ENCODE measurements around the gene MACROD2.

The MACROD2 gene

GRCh38 chr20:15838466-15838865 lies 1843.2 kb downstream of the MACROD2 start:
- DNase-seq (ENCODE audit: extremely low read depth, low read depth), result no peak
- TF ChIP-seq, protein P1, sequence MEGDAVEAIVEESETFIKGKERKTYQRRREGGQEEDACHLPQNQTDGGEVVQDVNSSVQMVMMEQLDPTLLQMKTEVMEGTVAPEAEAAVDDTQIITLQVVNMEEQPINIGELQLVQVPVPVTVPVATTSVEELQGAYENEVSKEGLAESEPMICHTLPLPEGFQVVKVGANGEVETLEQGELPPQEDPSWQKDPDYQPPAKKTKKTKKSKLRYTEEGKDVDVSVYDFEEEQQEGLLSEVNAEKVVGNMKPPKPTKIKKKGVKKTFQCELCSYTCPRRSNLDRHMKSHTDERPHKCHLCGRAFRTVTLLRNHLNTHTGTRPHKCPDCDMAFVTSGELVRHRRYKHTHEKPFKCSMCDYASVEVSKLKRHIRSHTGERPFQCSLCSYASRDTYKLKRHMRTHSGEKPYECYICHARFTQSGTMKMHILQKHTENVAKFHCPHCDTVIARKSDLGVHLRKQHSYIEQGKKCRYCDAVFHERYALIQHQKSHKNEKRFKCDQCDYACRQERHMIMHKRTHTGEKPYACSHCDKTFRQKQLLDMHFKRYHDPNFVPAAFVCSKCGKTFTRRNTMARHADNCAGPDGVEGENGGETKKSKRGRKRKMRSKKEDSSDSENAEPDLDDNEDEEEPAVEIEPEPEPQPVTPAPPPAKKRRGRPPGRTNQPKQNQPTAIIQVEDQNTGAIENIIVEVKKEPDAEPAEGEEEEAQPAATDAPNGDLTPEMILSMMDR (IDR thresholded peaks at IDR 0.05; ENCODE audit: low read depth, low read length, missing control alignments), result no peak
- no peak overlapping the region for H3K4me3 ChIP-seq (replicated peaks; ENCODE audit: low read depth, low read length)

DNA sequence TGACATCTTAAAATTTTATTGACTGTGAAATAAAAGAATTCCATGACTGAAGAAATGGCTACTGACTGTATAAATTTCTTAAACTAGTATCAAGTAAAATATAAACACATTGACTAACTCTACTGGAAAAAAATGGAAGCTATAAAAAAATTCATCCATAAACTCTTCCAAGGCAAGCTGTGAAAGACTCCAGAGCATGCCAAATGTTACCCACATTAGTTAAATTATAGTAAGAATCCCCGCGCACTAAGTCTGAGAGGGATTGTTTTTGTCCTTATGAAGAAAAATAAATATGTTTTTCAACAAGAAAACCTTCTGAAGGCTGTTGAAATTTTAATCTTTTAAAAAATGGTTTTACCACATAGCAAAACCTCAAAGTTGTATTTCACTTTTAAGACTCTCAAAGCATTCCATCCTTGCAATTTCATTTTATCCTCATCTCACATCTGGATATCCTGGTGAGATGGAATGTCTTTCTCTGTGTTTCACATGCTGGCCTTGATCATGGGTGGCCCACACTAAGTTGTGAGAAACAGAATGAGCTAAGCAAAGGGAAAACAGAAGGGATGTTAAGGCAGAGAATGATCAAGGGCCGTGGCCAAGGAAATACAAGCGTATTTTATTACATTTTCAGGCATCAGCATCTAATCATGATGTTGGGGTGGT lies 1845.5 kb downstream of the MACROD2 start:
- TF ChIP-seq, protein P1 (IDR thresholded peaks at IDR 0.05; ENCODE audit: low read depth, low read length, missing control alignments), result no peak
- no peak overlapping the region for H3K4me3 ChIP-seq (replicated peaks; ENCODE audit: low read depth, low read length)
- no peak for DNase-seq (ENCODE audit: extremely low read depth, low read depth)

DNA sequence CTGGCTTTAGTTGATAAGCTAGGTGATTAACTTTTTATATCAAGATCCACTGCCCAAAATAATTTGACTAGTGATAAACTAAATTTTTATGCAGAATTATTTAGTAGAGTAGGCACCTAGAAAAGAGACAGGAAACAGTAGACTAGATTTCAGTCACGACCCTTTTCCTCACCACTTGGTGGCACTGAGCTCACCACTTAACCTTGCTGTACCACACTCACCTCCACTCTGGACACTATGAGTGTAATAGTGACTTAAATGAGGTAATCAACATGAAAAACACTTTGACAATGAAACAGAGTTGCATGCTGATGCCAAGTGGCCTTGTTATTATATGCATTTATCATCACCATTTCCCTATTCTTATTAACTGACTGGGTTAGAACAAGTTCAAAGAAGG lies 1847.6 kb downstream of the MACROD2 start:
- TF ChIP-seq, protein P1 (IDR thresholded peaks at IDR 0.05; ENCODE audit: low read depth, low read length, missing control alignments), result no peak
- no peak overlapping the region for H3K4me3 ChIP-seq (replicated peaks; ENCODE audit: low read depth, low read length)
- no peak for DNase-seq (ENCODE audit: extremely low read depth, low read depth)

DNA sequence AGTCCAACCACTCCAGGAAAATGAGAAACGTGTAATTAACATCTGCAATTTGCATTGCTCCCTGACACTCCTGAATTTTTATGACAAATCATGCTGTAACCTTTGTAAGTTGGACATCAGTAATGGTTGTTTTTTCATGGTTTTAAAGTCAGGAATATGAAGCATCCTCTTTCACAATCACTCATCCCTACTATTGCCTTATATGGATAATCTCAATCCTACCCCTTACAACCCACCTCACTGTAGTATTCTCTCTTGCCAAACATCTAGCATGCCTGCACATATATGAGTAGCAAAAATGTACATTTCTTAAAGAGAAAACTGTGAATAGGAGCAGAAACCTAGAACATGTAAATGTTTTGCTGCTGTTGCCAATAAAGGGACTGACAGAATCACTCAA lies 1848.5 kb downstream of the MACROD2 start:
- TF ChIP-seq, protein P1 (IDR thresholded peaks at IDR 0.05; ENCODE audit: low read depth, low read length, missing control alignments), result no peak
- DNase-seq (ENCODE audit: extremely low read depth, low read depth), result no peak
- no peak overlapping the region for H3K4me3 ChIP-seq (replicated peaks; ENCODE audit: low read depth, low read length)

DNA sequence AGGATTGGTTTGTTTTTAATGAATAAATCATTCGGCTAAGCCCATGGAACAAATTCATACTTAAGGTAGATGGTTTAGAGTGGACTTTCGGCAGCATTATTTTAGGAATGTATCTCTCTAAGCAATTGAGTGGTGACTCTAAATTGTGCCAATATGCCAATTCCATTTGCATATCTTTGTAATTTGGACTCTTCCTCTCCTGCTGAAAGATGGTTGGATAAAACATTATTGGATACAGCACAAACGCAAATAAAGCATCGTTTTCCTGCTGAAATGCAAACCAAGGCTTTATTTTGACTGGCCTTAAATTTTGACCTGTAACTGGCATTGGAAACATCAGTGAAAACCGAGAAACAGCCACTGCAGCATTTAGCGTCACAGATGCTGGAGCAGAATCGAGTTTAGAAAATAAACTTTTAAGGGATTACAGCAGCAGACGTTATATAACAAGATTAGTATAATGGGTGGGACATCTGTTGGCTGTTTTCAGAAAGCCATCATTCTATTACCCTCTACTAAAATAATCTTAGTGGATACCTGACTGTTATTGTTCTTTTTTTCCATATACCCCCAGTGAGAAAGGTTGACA lies 1852.0 kb downstream of the MACROD2 start:
- H3K4me3 ChIP-seq (replicated peaks; ENCODE audit: low read depth, low read length), result no peak overlapping the region
- TF ChIP-seq, protein P1 (IDR thresholded peaks at IDR 0.05; ENCODE audit: low read depth, low read length, missing control alignments), result no peak
- no peak for DNase-seq (ENCODE audit: extremely low read depth, low read depth)

GRCh38 chr20:15848126-15848525 lies 1852.8 kb downstream of the MACROD2 start:
- no peak overlapping the region for H3K4me3 ChIP-seq (replicated peaks; ENCODE audit: low read depth, low read length)
- TF ChIP-seq, protein P1 (IDR thresholded peaks at IDR 0.05; ENCODE audit: low read depth, low read length, missing control alignments), result no peak
- no peak for DNase-seq (ENCODE audit: extremely low read depth, low read depth)

All from HFF-Myc (cell line).